ENCODE data around the gene TCF19. TPM values are rescaled to one million over a fixed set of nuclear protein-coding genes. Genes with fewer than 3 reads are reported as not detected.
A peak's percentile ranks its signal among the peaks of the same experiment; 100 is the strongest.
"Not testable (repeated sequence)": the region's sequence is repeated elsewhere in the genome, so short reads cannot be mapped to it uniquely, and the experiment has no call there.

The TCF19 gene
- total RNA-seq, 1 donor from 2014 or later = 8.8 TPM

GRCh38 chr6:31197559-31198305 is 39.3 kb downstream of the TCF19 start:
- H3K4me3 ChIP-seq = peak overlapping the region; percentile 60 to 71
- TF ChIP-seq POLR2AphosphoS5 (IDR thresholded peaks at IDR 0.05; ENCODE audit: insufficient read depth in 1 of 2, low read depth in 1 of 2) = peak; percentile 53 to 95
- no peak for TF ChIP-seq CTCF (IDR thresholded peaks at IDR 0.05)
- TF ChIP-seq POLR2A (IDR thresholded peaks at IDR 0.05) = peak in 1 of 2 donors; percentile 71
- peaks cover 12% of the 10 kb centered on the region for H3K4me1 ChIP-seq
- intact Hi-C loops (cut with DNase I) = loop anchor here (5.0 kb wide), 1 partner anchor 170 kb away; no protein-coding TSS in a partner anchor
- H3K9me3 ChIP-seq = no peaks in the 10 kb centered on the region
- peaks cover 0 to 3% of the 10 kb centered on the region in 2 donors for H3K36me3 ChIP-seq
- no peaks in the 10 kb centered on the region for H3K27me3 ChIP-seq
- H3K27ac ChIP-seq = peak overlapping the region; percentile 93
- DNase-seq (ENCODE audit: extremely low spot score in 2 of 2) = no peak

- H3K9me3 ChIP-seq; H3K27me3 ChIP-seq; DNase-seq (ENCODE audit: extremely low spot score in 2 of 2); H3K36me3 ChIP-seq: not testable (repeated sequence)
- Histone ChIP-seq H3K4me3 (peak overlapping the region in 1 of 2 donors; percentile 60), H3K27ac (peak overlapping the region; percentile 93), H3K4me1 (peaks cover 25% of the 10 kb centered on the region)
- intact Hi-C loops (cut with DNase I) = loop anchor here (5.0 kb wide), 1 partner anchor 168 kb away; no protein-coding TSS in a partner anchor
Measured at GRCh38 chr6:31199105-31199452, 40.7 kb downstream of the TCF19 start.

- Histone ChIP-seq H3K4me1 (peaks cover 29% of the 10 kb centered on the region), H3K9me3 (no peaks in the 10 kb centered on the region), H3K27me3 (no peaks in the 10 kb centered on the region), H3K4me3 (no peak overlapping the region), H3K36me3 (peaks cover 0 to 3% of the 10 kb centered on the region in 2 donors), H3K27ac (peak overlapping the region; percentile 80)
- TF ChIP-seq POLR2A (IDR thresholded peaks at IDR 0.05) (no peak), POLR2AphosphoS5 (IDR thresholded peaks at IDR 0.05; ENCODE audit: insufficient read depth in 1 of 2, low read depth in 1 of 2) (no peak), CTCF (IDR thresholded peaks at IDR 0.05) (no peak)
- no peak for DNase-seq (ENCODE audit: extremely low spot score in 2 of 2)
- intact Hi-C loops (cut with DNase I) = no loop called here
Measured at GRCh38 chr6:31202259-31203166, 44.1 kb downstream of the TCF19 start.

GRCh38 chr6:31203345-31203979 is 45.1 kb downstream of the TCF19 start:
- intact Hi-C loops (cut with DNase I) = no loop called here
- Histone ChIP-seq H3K4me1 (peaks cover 25% of the 10 kb centered on the region), H3K4me3 (peak overlapping the region; percentile 46 to 51), H3K27me3 (no peaks in the 10 kb centered on the region), H3K27ac (peak overlapping the region; percentile 80), H3K9me3 (no peaks in the 10 kb centered on the region), H3K36me3 (peaks cover 0 to 3% of the 10 kb centered on the region in 2 donors)
- DNase-seq (ENCODE audit: extremely low spot score in 2 of 2) = no peak
- no peak for TF ChIP-seq POLR2A (IDR thresholded peaks at IDR 0.05)
- TF ChIP-seq CTCF (IDR thresholded peaks at IDR 0.05) = no peak
- no peak for TF ChIP-seq POLR2AphosphoS5 (IDR thresholded peaks at IDR 0.05; ENCODE audit: insufficient read depth in 1 of 2, low read depth in 1 of 2)

- Histone ChIP-seq H3K36me3 (peaks cover 0 to 3% of the 10 kb centered on the region in 2 donors), H3K4me1 (peaks cover 21% of the 10 kb centered on the region), H3K4me3 (no peak overlapping the region), H3K27me3 (no peaks in the 10 kb centered on the region), H3K27ac (peak overlapping the region; percentile 80), H3K9me3 (no peaks in the 10 kb centered on the region)
- TF ChIP-seq POLR2AphosphoS5 (IDR thresholded peaks at IDR 0.05; ENCODE audit: insufficient read depth in 1 of 2, low read depth in 1 of 2) (no peak), POLR2A (IDR thresholded peaks at IDR 0.05) (no peak), CTCF (IDR thresholded peaks at IDR 0.05) (no peak)
- intact Hi-C loops (cut with DNase I) = no loop called here
- no peak for DNase-seq (ENCODE audit: extremely low spot score in 2 of 2)
Measured at GRCh38 chr6:31204751-31205145, 46.4 kb downstream of the TCF19 start.

Data from vagina (tissue), 2 donors.